CD14-positive monocyte (primary cell): ENCODE measurements around the gene SLC26A3. TPM values are rescaled to one million over a fixed set of nuclear protein-coding genes. Genes with fewer than 3 reads are reported as not detected.

ENCODE experiments used
- DNase-seq, 3 donors: peaks; one replicate each; pipeline ENCODE4 v3.0.0-alpha.2; 2011 to 2022
- H2AFZ ChIP-seq: 2 replicates; pipeline ENCODE4 v1.6.0; 2012; ENCODE audit warnings: mild to moderate bottlenecking, low read depth, low read length, inconsistent platforms; ENCODE audit not compliant: insufficient read depth, poor library complexity, severe bottlenecking
- H3K27ac ChIP-seq, 2 donors: 1 replicate in 1 of 2; 2 replicates in 1 of 2; pipeline ENCODE4 v1.5.1; 2012 to 2013; ENCODE audit warnings: low read length in 2 of 2, control low read depth in 1 of 2, inconsistent platforms in 1 of 2, low read depth in 1 of 2, mild to moderate bottlenecking in 1 of 2
- H3K27me3 ChIP-seq, 2 donors: one replicate each; pipeline versions ENCODE4 v1.6.0 to v1.6.1; 2011 to 2013; ENCODE audit warnings: low read length in 2 of 2; ENCODE audit not compliant: control insufficient read depth in 2 of 2, insufficient read depth in 2 of 2
- H3K36me3 ChIP-seq, 2 donors: replicated peaks in 1 of 2; 1 replicate in 1 of 2; 2 replicates in 1 of 2; pipeline versions ENCODE4 v1.5.1 to v1.6.1; 2012 to 2013; ENCODE audit warnings: low read length in 2 of 2, control low read depth in 1 of 2, inconsistent platforms in 1 of 2, mild to moderate bottlenecking in 1 of 2; ENCODE audit not compliant: insufficient read depth in 2 of 2, control insufficient read depth in 1 of 2
- H3K4me1 ChIP-seq, 2 donors: 1 replicate in 1 of 2; 2 replicates in 1 of 2; pipeline versions ENCODE4 v1.5.1 to v1.6.1; 2012 to 2013; ENCODE audit warnings: low read length in 2 of 2, control low read depth in 1 of 2, inconsistent platforms in 1 of 2, mild to moderate bottlenecking in 1 of 2, moderate library complexity in 1 of 2; ENCODE audit not compliant: insufficient read depth in 2 of 2, control insufficient read depth in 1 of 2
- H3K4me2 ChIP-seq: replicated peaks from 2 replicates; pipeline ENCODE3; 2012; ENCODE audit warnings: low read length, moderate library complexity, mild to moderate bottlenecking; ENCODE audit not compliant: poor library complexity, severe bottlenecking; ENCODE audit errors: extremely low read depth
- H3K4me3 ChIP-seq, 3 experiments: fragments of 200-600 bp in 1 of 3; sonication (generic) in 1 of 3; replicated peaks in 1 of 3; 1 replicate in 2 of 3; 2 replicates in 1 of 3; pipeline ENCODE4 v1.5.1; 2011 to 2013; ENCODE audit warnings: low read length in 3 of 3, mild to moderate bottlenecking in 3 of 3, control low read depth in 2 of 3, low read depth in 2 of 3, inconsistent platforms in 1 of 3, moderate library complexity in 1 of 3
- H3K79me2 ChIP-seq: 2 replicates; pipeline ENCODE4 v1.6.0; 2012; ENCODE audit warnings: mild to moderate bottlenecking, control low read depth, inconsistent platforms, low read length, moderate library complexity; ENCODE audit not compliant: insufficient read depth
- H3K9ac ChIP-seq: 2 replicates; pipeline ENCODE4 v1.6.0; 2017; ENCODE audit warnings: low read length, mild to moderate bottlenecking; ENCODE audit not compliant: insufficient read depth, poor library complexity, severe bottlenecking
- H3K9me3 ChIP-seq, 2 donors: replicated peaks in 1 of 2; 1 replicate in 1 of 2; 2 replicates in 1 of 2; pipeline versions ENCODE4 v1.5.1 to v1.6.1; 2012 to 2013; ENCODE audit warnings: low read length in 2 of 2, control low read depth in 1 of 2; ENCODE audit not compliant: control insufficient read depth in 1 of 2, insufficient read depth in 1 of 2
- H4K20me1 ChIP-seq: 2 replicates; pipeline ENCODE4 v1.6.0; 2012; ENCODE audit warnings: mild to moderate bottlenecking, low read length, control low read depth, moderate library complexity; ENCODE audit not compliant: insufficient read depth
- H3K27ac Mint-ChIP-seq, 7 donors: one replicate each; pipeline ENCODE4 v1.8.0; 2020; ENCODE audit warnings: mild to moderate bottlenecking in 7 of 7, mixed read lengths in 7 of 7, moderate library complexity in 6 of 7, inconsistent platforms in 2 of 7
- H3K27me3 Mint-ChIP-seq, 3 donors: one replicate each; pipeline ENCODE4 v1.8.0; 2021 to 2022; ENCODE audit warnings: low read depth in 3 of 3, mild to moderate bottlenecking in 3 of 3, mixed read lengths in 3 of 3, moderate library complexity in 3 of 3, inconsistent platforms in 1 of 3
- H3K36me3 Mint-ChIP-seq, 2 donors: one replicate each; pipeline ENCODE4 v1.8.0; 2020; ENCODE audit warnings: mixed read lengths in 2 of 2, inconsistent platforms in 1 of 2, mild to moderate bottlenecking in 1 of 2
- H3K4me1 Mint-ChIP-seq: one replicate; pipeline ENCODE4 v1.8.0; 2020; ENCODE audit warnings: mild to moderate bottlenecking, mixed read lengths
- H3K4me3 Mint-ChIP-seq, 2 donors: one replicate each; pipeline ENCODE4 v1.8.0; 2020; ENCODE audit warnings: mild to moderate bottlenecking in 2 of 2, mixed read lengths in 2 of 2, moderate library complexity in 1 of 2
- H3K9me3 Mint-ChIP-seq, 7 donors: one replicate each; pipeline ENCODE4 v1.8.0; 2020 to 2022; ENCODE audit warnings: mixed read lengths in 7 of 7, mild to moderate bottlenecking in 6 of 7, moderate library complexity in 6 of 7, inconsistent platforms in 2 of 7
- WGBS: methylation state at CpG from one replicate; pipeline ENCODE4 v1.1.5; 2013; ENCODE audit warnings: missing lambda C conversion rate; ENCODE audit not compliant: insufficient coverage; 5-methylcytosine and 5-hydroxymethylcytosine counted together
- intact Hi-C, 2 donors: fragments of 100-400 bp; cut with micrococcal nuclease; formaldehyde crosslinking; loops; one replicate each; pipeline versions ENCODE4 v1.15.0 to v1.15.1; 2023
- polyA plus RNA-seq, 3 donors: library from polyadenylated mRNA; depleted of rRNA in 1 of 3; unstranded in 2 of 3; stranded (reverse) in 1 of 3; fragments of 300-500 nt in 2 of 3; fragments of >200 nt in 1 of 3; fragmentation: Illumina TruSeq in 2 of 3; gene quantifications; 1 replicate in 2 of 3; 2 replicates in 1 of 3; pipeline ENCODE4 v1.2.3, GENCODE V29; 2012 to 2021
- TF ChIP-seq, protein P1 (sequence below): fragments of 200-600 bp; IDR thresholded peaks from one replicate; pipeline ENCODE4 v1.8.0; 2022; ENCODE audit warnings: antibody characterized with exemption, mild to moderate bottlenecking

The SLC26A3 gene
- polyA plus RNA-seq, 3 donors = not detected

DNA sequence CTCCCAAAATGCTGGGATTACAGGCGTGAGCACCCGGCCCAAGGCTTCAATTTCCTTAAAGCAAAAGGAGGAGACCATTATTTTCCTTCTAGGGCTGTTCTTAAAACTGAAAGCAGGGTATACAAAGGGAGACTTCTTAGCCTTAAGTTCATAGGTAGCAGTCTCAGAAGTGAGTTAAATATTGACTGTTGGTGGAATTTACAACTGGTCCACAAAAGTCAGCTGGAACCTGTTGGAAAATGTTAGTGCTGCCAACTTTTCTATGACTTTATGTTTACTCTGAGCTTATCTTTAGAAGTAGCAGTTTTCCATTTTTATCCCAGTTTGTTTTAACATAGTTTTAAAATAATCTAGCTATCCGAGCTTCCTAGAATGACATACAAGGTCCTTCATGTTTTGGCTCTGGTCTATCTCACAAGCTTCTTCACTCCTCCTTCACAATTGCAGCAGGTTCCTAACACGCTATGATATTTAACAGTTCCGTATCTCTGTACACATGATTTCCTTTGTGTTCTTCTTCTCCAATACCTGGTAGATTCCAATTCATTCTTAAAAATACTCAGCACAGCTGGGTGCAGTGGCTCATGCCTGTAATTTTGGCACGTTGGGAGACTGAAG lies 3.3 kb downstream of the SLC26A3 start:
- Histone ChIP-seq H4K20me1 (no peaks in the 10 kb centered on the region), H3K9me3 (no peaks in the 10 kb centered on the region), H3K9ac (no peak overlapping the region), H3K79me2 (no peaks in the 10 kb centered on the region), H2AFZ (no peak overlapping the region), H3K27me3 (no peaks in the 10 kb centered on the region), H3K4me1 (no peaks in the 10 kb centered on the region), H3K36me3 (no peaks in the 10 kb centered on the region), H3K27ac (no peak overlapping the region), H3K4me3 (no peak overlapping the region), H3K4me2 (no peak overlapping the region)
- Mint-ChIP-seq H3K4me3 (no peak overlapping the region), H3K36me3 (no peaks in the 10 kb centered on the region), H3K4me1 (no peaks in the 10 kb centered on the region), H3K27ac (no peak overlapping the region), H3K9me3 (peaks cover 0 to 2% (median 0%) of the 10 kb centered on the region in 7 donors), H3K27me3 (peaks cover 0 to 4% (median 3%) of the 10 kb centered on the region in 3 donors)
- no peak for DNase-seq
- TF ChIP-seq, protein P1, sequence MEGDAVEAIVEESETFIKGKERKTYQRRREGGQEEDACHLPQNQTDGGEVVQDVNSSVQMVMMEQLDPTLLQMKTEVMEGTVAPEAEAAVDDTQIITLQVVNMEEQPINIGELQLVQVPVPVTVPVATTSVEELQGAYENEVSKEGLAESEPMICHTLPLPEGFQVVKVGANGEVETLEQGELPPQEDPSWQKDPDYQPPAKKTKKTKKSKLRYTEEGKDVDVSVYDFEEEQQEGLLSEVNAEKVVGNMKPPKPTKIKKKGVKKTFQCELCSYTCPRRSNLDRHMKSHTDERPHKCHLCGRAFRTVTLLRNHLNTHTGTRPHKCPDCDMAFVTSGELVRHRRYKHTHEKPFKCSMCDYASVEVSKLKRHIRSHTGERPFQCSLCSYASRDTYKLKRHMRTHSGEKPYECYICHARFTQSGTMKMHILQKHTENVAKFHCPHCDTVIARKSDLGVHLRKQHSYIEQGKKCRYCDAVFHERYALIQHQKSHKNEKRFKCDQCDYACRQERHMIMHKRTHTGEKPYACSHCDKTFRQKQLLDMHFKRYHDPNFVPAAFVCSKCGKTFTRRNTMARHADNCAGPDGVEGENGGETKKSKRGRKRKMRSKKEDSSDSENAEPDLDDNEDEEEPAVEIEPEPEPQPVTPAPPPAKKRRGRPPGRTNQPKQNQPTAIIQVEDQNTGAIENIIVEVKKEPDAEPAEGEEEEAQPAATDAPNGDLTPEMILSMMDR = no peak
- intact Hi-C loops = no loop called here
- WGBS = 81% methylated on average over 3 of the region's 6 CpGs

DNA sequence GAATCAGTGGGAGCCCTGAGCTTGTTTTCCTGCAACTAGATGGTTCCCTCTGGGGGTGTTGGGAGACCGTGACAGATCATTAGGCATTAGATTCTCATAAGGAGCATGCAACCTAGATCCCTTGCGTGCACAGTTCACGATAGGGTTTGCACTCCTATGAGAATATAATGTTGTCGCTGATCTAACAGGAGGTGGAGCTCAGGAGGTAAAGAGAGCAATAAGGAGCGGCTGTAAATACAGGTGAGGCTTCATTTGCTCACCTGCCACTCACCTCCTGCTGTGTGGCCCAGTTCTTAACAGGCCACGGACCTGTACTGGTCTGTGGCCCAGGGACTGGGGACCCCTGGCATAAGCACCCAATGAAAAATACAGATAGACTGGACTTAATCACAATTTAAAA lies 10.7 kb downstream of the SLC26A3 start:
- 95% methylated on average over 6 of the region's 6 CpGs for WGBS

More for the DNA sequence above, 10.7 kb downstream of the SLC26A3 start:
- H3K36me3 ChIP-seq = no peaks in the 10 kb centered on the region
- H3K79me2 ChIP-seq = no peaks in the 10 kb centered on the region
- no peaks in the 10 kb centered on the region for H4K20me1 ChIP-seq
- no peak overlapping the region for H3K4me3 ChIP-seq
- H3K27ac ChIP-seq = no peak overlapping the region
- H3K4me2 ChIP-seq = no peak overlapping the region
- DNase-seq = no peak
- H3K9me3 ChIP-seq = no peaks in the 10 kb centered on the region
- Mint-ChIP-seq H3K4me3 (no peak overlapping the region), H3K9me3 (peaks cover 0 to 2% (median 0%) of the 10 kb centered on the region in 7 donors), H3K36me3 (no peaks in the 10 kb centered on the region), H3K27ac (no peak overlapping the region), H3K4me1 (no peaks in the 10 kb centered on the region), H3K27me3 (peaks cover 1 to 10% (median 2%) of the 10 kb centered on the region in 3 donors)
- intact Hi-C loops = no loop called here
- H3K4me1 ChIP-seq = no peaks in the 10 kb centered on the region
- no peaks in the 10 kb centered on the region for H3K27me3 ChIP-seq
- TF ChIP-seq, protein P1 = no peak
- no peak overlapping the region for H3K9ac ChIP-seq
- no peak overlapping the region for H2AFZ ChIP-seq
